WI38 (cell line): ENCODE measurements around the gene CD82.

Experiments
- H3K4me3 ChIP-seq: 2 replicates; pipeline ENCODE4 v1.5.1; 2011; ENCODE audit warnings: low read depth, mild to moderate bottlenecking, control low read depth, low read length
- CTCF ChIP-seq: IDR thresholded peaks from 2 replicates; pipeline ENCODE4 v1.5.1; 2012; ENCODE audit warnings: low read depth, mild to moderate bottlenecking, control low read depth, low read length

The CD82 gene

GRCh38 chr11:44631831-44632230 lies 66.4 kb downstream of the CD82 start:
- TF ChIP-seq CTCF = no peak

GRCh38 chr11:44632466-44633123 lies 67.1 kb downstream of the CD82 start:
- TF ChIP-seq CTCF = peak; percentile 34; the same call in 1 of the 2 replicates
- no peak overlapping the region for H3K4me3 ChIP-seq

More at GRCh38 chr11:44631831-44632230, 66.4 kb downstream of the CD82 start:
- H3K4me3 ChIP-seq = no peak overlapping the region

- TF ChIP-seq CTCF = no peak
- H3K4me3 ChIP-seq = no peak overlapping the region
Measured at GRCh38 chr11:44633641-44634040, 68.2 kb downstream of the CD82 start.

GRCh38 chr11:44634401-44635281 lies 69.2 kb downstream of the CD82 start:
- no peak overlapping the region for H3K4me3 ChIP-seq
- no peak for TF ChIP-seq CTCF

- TF ChIP-seq CTCF = no peak
Measured at GRCh38 chr11:44637487-44637886, 72.0 kb downstream of the CD82 start.

GRCh38 chr11:44638032-44638431 lies 72.6 kb downstream of the CD82 start:
- TF ChIP-seq CTCF = no peak
- no peak overlapping the region for H3K4me3 ChIP-seq

More at GRCh38 chr11:44637487-44637886, 72.0 kb downstream of the CD82 start:
- no peak overlapping the region for H3K4me3 ChIP-seq

GRCh38 chr11:44643217-44643616 lies 77.8 kb downstream of the CD82 start:
- TF ChIP-seq CTCF = no peak
- no peak overlapping the region for H3K4me3 ChIP-seq
